ENCODE results near the gene PMM2. TPM values are rescaled to one million over a fixed set of nuclear protein-coding genes. Genes with fewer than 3 reads are reported as not detected.

Gene PMM2
- total RNA-seq, 6 donors from 2014 or later, result 27.2 to 37.1 (median 29.8) TPM

DNA sequence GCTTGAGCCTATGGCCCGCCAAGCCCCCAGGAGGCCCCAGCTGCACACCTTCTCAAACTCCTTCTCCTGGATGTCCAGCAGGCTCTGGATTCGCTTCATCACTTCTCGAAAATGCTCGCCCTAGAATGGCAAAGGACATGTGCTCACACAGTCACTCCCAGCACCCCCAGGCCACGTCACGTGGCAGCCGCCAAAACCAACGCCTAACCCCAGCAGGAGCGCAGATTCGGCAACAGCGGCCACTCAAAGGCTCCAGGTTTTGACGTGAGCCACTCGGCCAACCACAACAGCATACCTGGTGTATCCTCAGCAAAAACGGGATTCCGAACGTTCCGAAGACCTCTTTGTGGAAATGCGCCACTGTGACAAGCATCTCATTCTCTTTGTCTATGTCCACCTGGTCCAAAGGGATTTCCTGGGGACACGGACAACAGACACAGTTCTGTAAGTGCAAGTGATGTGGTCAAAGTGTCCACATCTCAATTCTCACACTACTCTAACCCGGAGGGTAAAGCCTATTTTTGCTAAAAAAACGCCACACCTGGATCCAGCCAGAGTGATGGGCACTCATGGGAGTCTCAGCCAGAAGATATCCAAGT, 97.2 kb downstream of the PMM2 start:
- no peaks in the 10 kb centered on the region for H3K9me3 ChIP-seq
- no peaks in the 10 kb centered on the region for H3K27me3 ChIP-seq
- DNase-seq, result no peak
- no peak for ATAC-seq (ENCODE audit: low FRiP score in 2 of 2)
- no peak for TF ChIP-seq EP300 (IDR thresholded peaks at IDR 0.05)
- no peak for TF ChIP-seq POLR2AphosphoS5 (IDR thresholded peaks at IDR 0.05)
- TF ChIP-seq, protein P1, sequence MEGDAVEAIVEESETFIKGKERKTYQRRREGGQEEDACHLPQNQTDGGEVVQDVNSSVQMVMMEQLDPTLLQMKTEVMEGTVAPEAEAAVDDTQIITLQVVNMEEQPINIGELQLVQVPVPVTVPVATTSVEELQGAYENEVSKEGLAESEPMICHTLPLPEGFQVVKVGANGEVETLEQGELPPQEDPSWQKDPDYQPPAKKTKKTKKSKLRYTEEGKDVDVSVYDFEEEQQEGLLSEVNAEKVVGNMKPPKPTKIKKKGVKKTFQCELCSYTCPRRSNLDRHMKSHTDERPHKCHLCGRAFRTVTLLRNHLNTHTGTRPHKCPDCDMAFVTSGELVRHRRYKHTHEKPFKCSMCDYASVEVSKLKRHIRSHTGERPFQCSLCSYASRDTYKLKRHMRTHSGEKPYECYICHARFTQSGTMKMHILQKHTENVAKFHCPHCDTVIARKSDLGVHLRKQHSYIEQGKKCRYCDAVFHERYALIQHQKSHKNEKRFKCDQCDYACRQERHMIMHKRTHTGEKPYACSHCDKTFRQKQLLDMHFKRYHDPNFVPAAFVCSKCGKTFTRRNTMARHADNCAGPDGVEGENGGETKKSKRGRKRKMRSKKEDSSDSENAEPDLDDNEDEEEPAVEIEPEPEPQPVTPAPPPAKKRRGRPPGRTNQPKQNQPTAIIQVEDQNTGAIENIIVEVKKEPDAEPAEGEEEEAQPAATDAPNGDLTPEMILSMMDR (IDR thresholded peaks at IDR 0.05), result no peak
- TF ChIP-seq POLR2A (IDR thresholded peaks at IDR 0.05), result no peak
- H3K4me1 ChIP-seq, result no peaks in the 10 kb centered on the region
- H3K4me3 ChIP-seq, result no peak overlapping the region
- WGBS, 2 donors, result 96 to 97% methylated on average over 16 to 21 of the region's 21 CpGs
- H3K27ac ChIP-seq, result no peak overlapping the region
- peaks cover 43 to 100% (median 78%) of the 10 kb centered on the region in 4 donors for H3K36me3 ChIP-seq

DNA sequence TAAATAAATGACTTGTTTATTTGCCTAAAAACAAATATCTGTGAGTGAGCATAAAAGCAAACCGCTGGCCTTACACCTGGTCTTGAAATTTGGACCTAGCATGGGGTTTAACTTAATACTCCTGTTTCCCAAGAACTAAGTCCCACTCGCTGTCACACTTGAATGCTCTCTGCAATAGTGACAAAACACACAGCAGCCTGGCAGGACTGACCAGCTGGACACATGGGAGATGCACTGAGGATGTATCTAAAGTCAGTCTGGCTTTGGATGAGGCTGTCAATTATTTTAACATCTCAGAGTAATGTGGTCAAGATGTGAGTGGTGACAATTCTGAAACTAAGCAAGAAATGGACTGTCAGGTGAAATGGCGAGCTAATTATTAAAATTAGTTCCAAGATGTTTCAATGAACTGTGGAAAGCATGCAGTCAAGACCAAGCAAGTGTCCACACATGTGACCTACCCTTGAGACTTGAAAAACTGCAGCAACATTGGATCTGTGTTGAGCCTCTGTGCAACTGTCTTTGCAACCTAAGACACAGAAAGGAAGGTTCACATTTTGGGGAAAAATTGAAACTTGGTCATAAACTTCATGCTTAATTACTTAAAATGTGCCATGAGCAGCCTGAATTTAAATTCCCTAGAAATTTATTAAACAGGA, 101.2 kb downstream of the PMM2 start:
- no peak overlapping the region for H3K27ac ChIP-seq
- DNase-seq (no peak), ATAC-seq (ENCODE audit: low FRiP score in 2 of 2) (no peak)
- WGBS, 2 donors, result 88 to 100% methylated on average over 3 of the region's 3 CpGs
- peaks cover 79 to 100% (median 92%) of the 10 kb centered on the region in 4 donors for H3K36me3 ChIP-seq
- TF ChIP-seq EP300 (IDR thresholded peaks at IDR 0.05), result no peak
- TF ChIP-seq, protein P1 (IDR thresholded peaks at IDR 0.05), result no peak
- no peak for TF ChIP-seq POLR2AphosphoS5 (IDR thresholded peaks at IDR 0.05)
- no peak for TF ChIP-seq POLR2A (IDR thresholded peaks at IDR 0.05)
- H3K4me3 ChIP-seq, result no peak overlapping the region
- no peaks in the 10 kb centered on the region for H3K4me1 ChIP-seq
- no peaks in the 10 kb centered on the region for H3K27me3 ChIP-seq
- H3K9me3 ChIP-seq, result no peaks in the 10 kb centered on the region

Other genes starting within 250 kb of the PMM2 start
- not detected for gene TMEM114, start 207.3 kb upstream of the PMM2 start, total RNA-seq
- gene METTL22, start 176.1 kb upstream of the PMM2 start, total RNA-seq, result 100 to 1,000 TPM in 1 of 6 donors, 10 to 100 TPM in 5; 22.3 to 118 (median 36.5) TPM
- 10 to 100 TPM in 2 of 6 donors, 1 to 10 TPM in 4; 4.7 to 22.0 (median 9.1) TPM for gene ABAT, start 123.2 kb upstream of the PMM2 start, total RNA-seq
- gene TMEM186, start 200 bp upstream of the PMM2 start, total RNA-seq, result 10 to 100 TPM in 1 of 6 donors, 1 to 10 TPM in 5; 4.2 to 10.7 (median 6.9) TPM
- 100 to 1,000 TPM in 1 of 6 donors, 10 to 100 TPM in 5; 33.5 to 102 (median 75.3) TPM for gene CARHSP1, start 71.2 kb downstream of the PMM2 start, total RNA-seq
- gene LITAFD, start 84.5 kb downstream of the PMM2 start, total RNA-seq, result not detected
- 100 to 1,000 TPM in 1 of 6 donors, 10 to 100 TPM in 5; 68.2 to 122 (median 72.2) TPM for gene USP7, start 166.1 kb downstream of the PMM2 start, total RNA-seq